Measurements from ENCODE around the gene TSPO. TPM values are rescaled to one million over a fixed set of nuclear protein-coding genes. Genes with fewer than 3 reads are reported as not detected.

TSPO gene
- total and polyA plus RNA-seq, 2 donors from 2014 or later, result 134 to 173 TPM

DNA sequence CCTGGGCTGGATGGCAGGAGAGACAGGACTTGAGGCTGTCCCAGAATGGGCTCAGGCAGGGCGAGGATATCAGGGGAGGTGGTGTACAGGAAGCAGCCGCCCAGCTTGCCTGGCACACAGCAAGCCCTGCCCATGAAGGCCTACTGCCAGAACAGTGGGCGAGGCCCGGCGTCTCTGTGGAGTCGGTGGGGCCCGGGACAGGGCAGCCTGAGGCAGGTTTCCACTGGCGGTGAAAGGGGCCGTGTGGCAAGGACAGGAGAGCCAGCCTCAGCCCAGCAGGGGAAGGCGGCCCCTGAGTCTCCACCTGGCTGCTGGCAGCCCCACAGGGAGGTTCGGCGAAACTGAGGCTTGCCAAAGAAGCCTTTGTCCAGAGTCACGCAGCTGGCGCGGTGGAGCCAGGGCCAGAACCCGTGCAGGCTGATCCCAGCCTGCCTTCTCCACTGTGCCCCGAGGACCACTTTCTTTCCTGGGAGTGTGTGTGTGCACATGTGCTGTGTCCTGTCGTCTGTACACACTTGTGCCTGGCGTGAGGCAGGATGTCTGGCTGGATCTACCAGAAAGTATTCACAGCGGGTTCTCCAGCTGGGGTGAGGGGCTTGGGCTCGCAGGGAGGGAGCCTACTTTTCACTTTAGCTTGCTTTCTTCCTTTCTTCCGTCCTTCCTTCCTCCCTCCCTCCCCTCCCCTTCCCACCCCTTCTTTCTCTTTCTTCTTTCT, 1.2 kb downstream of the TSPO start:
- peak in 3 of 5 donors; percentile 31 to 93 (median 57) for DNase-seq
- no peak for FAIRE-seq
- no peaks in the 10 kb centered on the region for H3K36me3 ChIP-seq (ENCODE audit: control insufficient read depth in 2 of 3, insufficient read depth in 3 of 3, low read length in 3 of 3)
- H3K9ac ChIP-seq (ENCODE audit: low read length in 3 of 3), result peak overlapping the region in 2 of 3 donors; percentile 65 to 77
- TF ChIP-seq, protein P1, sequence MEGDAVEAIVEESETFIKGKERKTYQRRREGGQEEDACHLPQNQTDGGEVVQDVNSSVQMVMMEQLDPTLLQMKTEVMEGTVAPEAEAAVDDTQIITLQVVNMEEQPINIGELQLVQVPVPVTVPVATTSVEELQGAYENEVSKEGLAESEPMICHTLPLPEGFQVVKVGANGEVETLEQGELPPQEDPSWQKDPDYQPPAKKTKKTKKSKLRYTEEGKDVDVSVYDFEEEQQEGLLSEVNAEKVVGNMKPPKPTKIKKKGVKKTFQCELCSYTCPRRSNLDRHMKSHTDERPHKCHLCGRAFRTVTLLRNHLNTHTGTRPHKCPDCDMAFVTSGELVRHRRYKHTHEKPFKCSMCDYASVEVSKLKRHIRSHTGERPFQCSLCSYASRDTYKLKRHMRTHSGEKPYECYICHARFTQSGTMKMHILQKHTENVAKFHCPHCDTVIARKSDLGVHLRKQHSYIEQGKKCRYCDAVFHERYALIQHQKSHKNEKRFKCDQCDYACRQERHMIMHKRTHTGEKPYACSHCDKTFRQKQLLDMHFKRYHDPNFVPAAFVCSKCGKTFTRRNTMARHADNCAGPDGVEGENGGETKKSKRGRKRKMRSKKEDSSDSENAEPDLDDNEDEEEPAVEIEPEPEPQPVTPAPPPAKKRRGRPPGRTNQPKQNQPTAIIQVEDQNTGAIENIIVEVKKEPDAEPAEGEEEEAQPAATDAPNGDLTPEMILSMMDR (IDR thresholded peaks at IDR 0.05; ENCODE audit: borderline replicate concordance, extremely low read depth, insufficient read depth), result no peak
- H3K27ac ChIP-seq (ENCODE audit: low read depth in 2 of 2, low read length in 2 of 2), result peak overlapping the region; percentile 74 to 87
- no peaks in the 10 kb centered on the region for H3K9me3 ChIP-seq (ENCODE audit: control insufficient read depth in 2 of 3, insufficient read depth in 1 of 3, low read length in 3 of 3)
- H3K4me3 ChIP-seq (ENCODE audit: low read length in 3 of 3), result peak overlapping the region; percentile 11 to 69 (median 66)
- intact Hi-C loops (cut with DNase I), result no loop called here
- peaks cover 0 to 17% (median 5%) of the 10 kb centered on the region in 3 donors for H3K4me1 ChIP-seq (ENCODE audit: control insufficient read depth in 2 of 3, insufficient read depth in 2 of 3, low read depth in 1 of 3, low read length in 3 of 3)
- no peaks in the 10 kb centered on the region for H3K27me3 ChIP-seq (ENCODE audit: control insufficient read depth, insufficient read depth, low read length)

DNA sequence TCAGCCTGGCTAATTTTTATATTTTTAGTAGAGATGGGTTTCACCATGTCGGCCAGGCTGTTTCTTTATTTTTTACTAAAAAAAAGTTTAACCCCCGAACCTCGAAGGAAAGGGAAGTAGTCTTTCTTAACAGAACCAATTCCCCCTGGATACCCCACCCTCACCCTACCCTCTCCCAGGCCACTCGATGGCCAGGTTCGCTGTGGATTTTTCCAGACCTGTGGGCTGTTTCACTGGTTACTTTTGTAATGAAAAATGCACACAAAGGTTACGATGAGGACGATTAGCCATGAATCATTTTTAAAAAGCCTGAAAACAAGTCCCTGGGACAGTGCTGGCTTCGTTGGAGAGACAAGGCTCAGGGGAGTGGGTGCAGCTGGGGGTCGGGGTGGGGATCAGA, 2.5 kb downstream of the TSPO start:
- Histone ChIP-seq H3K9ac (ENCODE audit: low read length in 3 of 3) (no peak overlapping the region), H3K27ac (ENCODE audit: low read depth in 2 of 2, low read length in 2 of 2) (no peak overlapping the region), H3K4me3 (ENCODE audit: low read length in 3 of 3) (no peak overlapping the region), H3K9me3 (ENCODE audit: control insufficient read depth in 2 of 3, insufficient read depth in 1 of 3, low read length in 3 of 3) (no peaks in the 10 kb centered on the region), H3K27me3 (ENCODE audit: control insufficient read depth, insufficient read depth, low read length) (no peaks in the 10 kb centered on the region), H3K36me3 (ENCODE audit: control insufficient read depth in 2 of 3, insufficient read depth in 3 of 3, low read length in 3 of 3) (no peaks in the 10 kb centered on the region), H3K4me1 (ENCODE audit: control insufficient read depth in 2 of 3, insufficient read depth in 2 of 3, low read depth in 1 of 3, low read length in 3 of 3) (peaks cover 0 to 19% (median 5%) of the 10 kb centered on the region in 3 donors)
- intact Hi-C loops (cut with DNase I), result no loop called here
- DNase-seq (no peak), FAIRE-seq (no peak)
- TF ChIP-seq, protein P1 (IDR thresholded peaks at IDR 0.05; ENCODE audit: borderline replicate concordance, extremely low read depth, insufficient read depth), result no peak

DNA sequence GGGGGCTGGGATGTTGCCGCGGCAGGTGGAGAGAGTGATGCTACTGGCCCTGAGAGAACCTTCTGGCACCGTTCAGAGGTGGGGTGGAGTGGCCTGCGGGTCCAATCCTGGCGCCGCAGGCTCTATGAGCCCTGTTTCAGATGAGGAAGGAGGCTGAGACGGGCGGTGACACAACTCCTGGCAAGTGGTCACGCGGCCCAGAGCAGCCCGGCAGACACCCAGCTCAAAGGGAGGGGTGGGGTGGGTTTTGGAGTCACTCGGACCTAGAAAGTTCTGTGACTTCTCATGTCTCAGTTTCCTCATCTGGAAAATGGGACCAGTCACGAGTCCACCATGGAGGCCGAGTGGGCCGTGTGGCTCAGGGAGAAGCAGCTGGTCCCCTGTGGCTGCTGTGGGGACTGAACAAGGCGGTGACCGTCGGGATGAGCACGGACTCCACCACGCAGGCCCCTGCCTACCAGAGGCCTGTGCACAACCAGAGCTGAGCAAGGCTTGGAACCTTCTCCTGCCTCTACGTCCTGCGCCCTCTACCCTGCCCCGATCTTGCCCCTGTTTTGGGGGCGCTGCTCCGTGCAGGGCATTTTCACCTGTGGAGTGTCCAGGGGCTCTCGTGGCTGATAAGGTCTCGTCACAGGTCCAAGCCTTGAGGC, 3.7 kb downstream of the TSPO start:
- Histone ChIP-seq H3K4me3 (ENCODE audit: low read length in 3 of 3) (no peak overlapping the region), H3K4me1 (ENCODE audit: control insufficient read depth in 2 of 3, insufficient read depth in 2 of 3, low read depth in 1 of 3, low read length in 3 of 3) (peaks cover 0 to 19% (median 5%) of the 10 kb centered on the region in 3 donors), H3K9ac (ENCODE audit: low read length in 3 of 3) (no peak overlapping the region), H3K9me3 (ENCODE audit: control insufficient read depth in 2 of 3, insufficient read depth in 1 of 3, low read length in 3 of 3) (no peaks in the 10 kb centered on the region), H3K27me3 (ENCODE audit: control insufficient read depth, insufficient read depth, low read length) (no peaks in the 10 kb centered on the region), H3K36me3 (ENCODE audit: control insufficient read depth in 2 of 3, insufficient read depth in 3 of 3, low read length in 3 of 3) (no peaks in the 10 kb centered on the region), H3K27ac (ENCODE audit: low read depth in 2 of 2, low read length in 2 of 2) (no peak overlapping the region)
- intact Hi-C loops (cut with DNase I), result no loop called here
- TF ChIP-seq, protein P1 (IDR thresholded peaks at IDR 0.05; ENCODE audit: borderline replicate concordance, extremely low read depth, insufficient read depth), result no peak
- peak in 1 of 5 donors; percentile 69 for DNase-seq
- no peak for FAIRE-seq

Data from kidney (tissue), 14 donors.